HCT116 (cell line): ENCODE data around the gene NKX1-1. TPM values are rescaled to one million over a fixed set of nuclear protein-coding genes. Genes with fewer than 3 reads are reported as not detected.

Source experiments
- ATAC-seq: fragments of 200-7000 bp; cut with Tn5 transposase; 2 replicates; pipeline ENCODE4 v1.9.1; 2020; ENCODE audit warnings: mild to moderate bottlenecking, moderate library complexity
- BruUV-seq: library from RNA; stranded (reverse); fragments of 400-500 nt; replicated peaks from 2 replicates; lab custom pipeline; 2021; lab: Mats Ljungman, UMichigan
- CTCF ChIA-PET: fragments of 300-600 bp; sonication (Branson Sonifier 250); formaldehyde crosslinking; loops from one replicate; lab custom pipeline; 2021; ENCODE audit warnings: antibody characterized with exemption; lab: Charles Lee
- POLR2A ChIA-PET: fragments of 300-600, 350-600 bp; sonication (Branson Sonifier 250); formaldehyde crosslinking; loops from one replicate; lab custom pipeline; 2021; ENCODE audit warnings: antibody characterized with exemption; lab: Charles Lee
- RAD21 ChIA-PET, 2 experiments: fragments of 300-600 bp; sonication (Branson Sonifier 250); formaldehyde crosslinking; loops; one replicate each; lab custom pipeline; 2023; ENCODE audit warnings: low total read pairs in 2 of 2; ENCODE audit not compliant: uncharacterized antibody in 2 of 2, unreplicated experiment in 2 of 2, low non-redundant PET in 1 of 2; lab: Charles Lee
- DNase-seq: peaks from one replicate; pipeline ENCODE4 v3.0.0-alpha.2; 2010; ENCODE audit warnings: low read depth, low spot score
- H2AFZ ChIP-seq: fragments of 200-600 bp; shearing (Covaris generic), sonication (generic); 2 replicates; pipeline ENCODE4 v1.6.1; 2017; ENCODE audit warnings: low read depth, mixed run types, mixed read lengths, antibody characterized with exemption, low read length; ENCODE audit not compliant: poor library complexity, severe bottlenecking
- H3K27ac ChIP-seq: 2 replicates; pipeline ENCODE4 v1.5.1; 2012; ENCODE audit warnings: low read depth, low read length
- H3K27me3 ChIP-seq: fragments of 200-600 bp; sonication (generic); 2 replicates; pipeline ENCODE4 v1.6.1; 2016; ENCODE audit warnings: mixed run types, low read length, mixed read lengths; ENCODE audit not compliant: insufficient read depth
- H3K36me3 ChIP-seq, 2 experiments: fragments of 200-500 bp in 1 of 2; fragments of 200-600 bp in 1 of 2; sonication (Bioruptor generic) in 1 of 2; sonication (generic) in 1 of 2; 2 replicates each; pipeline versions ENCODE4 v1.5.1 to v1.6.1; 2014 to 2016; ENCODE audit warnings: low read length in 2 of 2, inconsistent platforms in 1 of 2, mixed read lengths in 1 of 2, mixed run types in 1 of 2; ENCODE audit not compliant: insufficient read depth in 2 of 2, control insufficient read depth in 1 of 2
- H3K4me1 ChIP-seq, 2 experiments: fragments of 200-600 bp in 1 of 2; sonication (generic) in 1 of 2; 2 replicates each; pipeline versions ENCODE4 v1.5.1 to v1.6.1; 2012 to 2017; ENCODE audit warnings: low read length in 2 of 2, inconsistent platforms in 1 of 2, mild to moderate bottlenecking in 1 of 2, mixed read lengths in 1 of 2, mixed run types in 1 of 2, moderate library complexity in 1 of 2; ENCODE audit not compliant: insufficient read depth in 2 of 2, control insufficient read depth in 1 of 2
- H3K4me2 ChIP-seq: fragments of 200-600 bp; sonication (generic); 2 replicates; pipeline ENCODE4 v1.6.1; 2017; ENCODE audit warnings: mixed run types, low read length, mixed read lengths
- H3K4me3 ChIP-seq, 2 experiments: fragments of 200-600 bp in 1 of 2; sonication (generic) in 1 of 2; replicated peaks in 1 of 2; 2 replicates each; pipeline ENCODE4 v1.5.1; 2011 to 2016; ENCODE audit warnings: low read length in 2 of 2, control low read depth in 1 of 2, low read depth in 1 of 2, mild to moderate bottlenecking in 1 of 2, mixed read lengths in 1 of 2, mixed run types in 1 of 2
- H3K79me2 ChIP-seq: fragments of 200-600 bp; sonication (generic); 2 replicates; pipeline ENCODE4 v1.6.1; 2017; ENCODE audit warnings: mild to moderate bottlenecking, mixed run types, low read length, moderate library complexity, mixed read lengths; ENCODE audit not compliant: insufficient read depth
- H3K9ac ChIP-seq: fragments of 200-600 bp; sonication (generic); 2 replicates; pipeline ENCODE4 v1.6.1; 2016; ENCODE audit warnings: low read length, mixed read lengths
- H3K9me2 ChIP-seq: fragments of 200-600 bp; sonication (generic), shearing (Covaris generic); 2 replicates; pipeline ENCODE4 v1.6.1; 2017; ENCODE audit warnings: mixed run types, mild to moderate bottlenecking, moderate library complexity; ENCODE audit not compliant: insufficient read depth
- H3K9me3 ChIP-seq, 2 experiments: fragments of 200-500 bp in 1 of 2; fragments of 200-600 bp in 1 of 2; sonication (Bioruptor generic) in 1 of 2; sonication (generic) in 1 of 2; 2 replicates each; pipeline ENCODE4 v1.6.1; 2014 to 2017; ENCODE audit warnings: low read length in 2 of 2, mixed read lengths in 2 of 2, inconsistent platforms in 1 of 2, low read depth in 1 of 2, mild to moderate bottlenecking in 1 of 2, mixed run types in 1 of 2, moderate library complexity in 1 of 2; ENCODE audit not compliant: control insufficient read depth in 1 of 2, insufficient read depth in 1 of 2
- H4K20me1 ChIP-seq: fragments of 200-600 bp; sonication (generic), shearing (Covaris generic); 2 replicates; pipeline ENCODE4 v1.6.1; 2017; ENCODE audit warnings: mixed run types, mild to moderate bottlenecking, moderate library complexity; ENCODE audit not compliant: insufficient read depth
- ATF3 ChIP-seq: IDR thresholded peaks from 2 replicates; pipeline ENCODE4 v1.6.1; 2012
- CBX3 ChIP-seq: IDR thresholded peaks from 2 replicates; pipeline ENCODE4 v1.6.1; 2012; ENCODE audit warnings: low read depth
- CEBPB ChIP-seq: IDR thresholded peaks from 2 replicates; pipeline ENCODE4 v1.6.1; 2012; ENCODE audit warnings: low read depth
- EGR1 ChIP-seq: IDR thresholded peaks from 2 replicates; pipeline ENCODE4 v1.6.1; 2012; ENCODE audit warnings: low read depth
- ELF1 ChIP-seq: IDR thresholded peaks from 2 replicates; pipeline ENCODE4 v1.6.1; 2012; ENCODE audit warnings: low read depth, borderline replicate concordance
- EZH2 ChIP-seq: fragments of 200-600 bp; sonication (generic); IDR thresholded peaks from 2 replicates; pipeline ENCODE4 v1.6.1; 2017; ENCODE audit warnings: antibody characterized with exemption, mixed run types
- EZH2phosphoT487 ChIP-seq: fragments of 200-600 bp; IDR thresholded peaks from 2 replicates; pipeline ENCODE4 v1.6.1; 2018; ENCODE audit warnings: antibody characterized with exemption, borderline replicate concordance
- FOSL1 ChIP-seq: IDR thresholded peaks from 2 replicates; pipeline ENCODE4 v1.6.1; 2012; ENCODE audit warnings: low read depth
- JUND ChIP-seq: IDR thresholded peaks from 2 replicates; pipeline ENCODE4 v1.6.1; 2012
- POLR2A ChIP-seq: IDR thresholded peaks from 2 replicates; pipeline ENCODE4 v1.7.0; 2011; ENCODE audit warnings: borderline replicate concordance; ENCODE audit not compliant: insufficient read depth, insufficient read length; ENCODE audit errors: extremely low read depth
- RAD21 ChIP-seq: IDR thresholded peaks from 2 replicates; pipeline ENCODE4 v1.6.1; 2012; ENCODE audit warnings: low read depth, mild to moderate bottlenecking
- REST ChIP-seq: IDR thresholded peaks from 2 replicates; pipeline ENCODE4 v1.6.1; 2012; ENCODE audit warnings: low read depth
- SIN3A ChIP-seq: IDR thresholded peaks from 2 replicates; pipeline ENCODE4 v1.6.1; 2012; ENCODE audit warnings: low read depth
- SRF ChIP-seq: IDR thresholded peaks from 2 replicates; pipeline ENCODE4 v1.6.1; 2012; ENCODE audit warnings: low read depth
- YY1 ChIP-seq: IDR thresholded peaks from 2 replicates; pipeline ENCODE4 v1.6.1; 2011; ENCODE audit warnings: low read length, low read depth, moderate library complexity, mild to moderate bottlenecking; ENCODE audit not compliant: insufficient replicate concordance; ENCODE audit errors: extremely low read depth
- ZFX ChIP-seq: fragments of 450-650 bp; IDR thresholded peaks from 2 replicates; pipeline ENCODE4 v1.6.1; 2017
- ZNF274 ChIP-seq: fragments of 200-500 bp; sonication (Bioruptor generic); IDR thresholded peaks from 2 replicates; pipeline ENCODE4 v1.6.1; 2014; ENCODE audit warnings: mild to moderate bottlenecking, low read depth, low read length, inconsistent platforms
- intact Hi-C: fragments of 100-400 bp; cut with micrococcal nuclease; formaldehyde crosslinking; loops from 2 replicates; pipeline ENCODE4 v1.10.0; 2022
- total RNA-seq: library from RNA; stranded (reverse); gene quantifications from one replicate; pipeline ENCODE4 v1.2.1, GENCODE V29; 2021; ENCODE audit not compliant: unreplicated experiment
- TF ChIP-seq, protein P1 (sequence below): IDR thresholded peaks from 2 replicates; pipeline ENCODE4 v1.6.1; 2012
- TF ChIP-seq, protein P2 (sequence below), 3 experiments: fragments of 200-600 bp in 1 of 3; sonication (generic) in 1 of 3; IDR thresholded peaks in 2 of 3; conservative IDR thresholded peaks in 1 of 3; 2 replicates each; pipeline ENCODE4 v1.5.1; 2012 to 2017; ENCODE audit warnings: low read depth in 2 of 3, low read length in 2 of 3, antibody characterized with exemption in 1 of 3, borderline replicate concordance in 1 of 3, control low read depth in 1 of 3, mild to moderate bottlenecking in 1 of 3, mixed read lengths in 1 of 3, mixed run types in 1 of 3, moderate library complexity in 1 of 3; ENCODE audit not compliant: insufficient read depth in 1 of 3

NKX1-1 gene
- total RNA-seq, 1 experiment from 2014 or later = not detected

DNA sequence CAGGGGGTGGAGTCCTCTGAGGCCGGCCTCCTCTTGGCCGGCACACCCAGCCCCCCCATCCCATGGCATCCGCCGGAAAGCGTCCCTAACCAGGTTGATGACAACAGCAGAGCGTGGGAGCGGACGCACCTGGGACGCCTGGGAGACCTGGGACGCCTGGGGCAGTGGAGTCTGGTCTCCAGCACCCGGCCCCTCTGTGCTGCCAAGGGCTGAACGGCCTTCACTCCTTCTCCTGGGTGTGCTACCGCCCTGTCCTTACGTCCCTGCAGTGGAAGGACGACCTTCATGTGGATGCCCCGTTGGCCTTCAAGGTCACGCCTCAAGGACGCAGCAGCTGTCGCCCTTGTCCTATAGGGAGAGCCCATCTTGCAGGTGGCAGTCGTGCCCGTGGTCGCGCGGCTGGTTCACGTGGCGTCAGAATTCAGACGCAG lies 26.9 kb downstream of the NKX1-1 start:
- intact Hi-C loops = no loop called here
- Histone ChIP-seq H3K4me3 (no peak overlapping the region), H3K9ac (no peak overlapping the region), H4K20me1 (no peaks in the 10 kb centered on the region), H3K79me2 (no peaks in the 10 kb centered on the region), H3K27ac (no peak overlapping the region), H3K4me2 (no peak overlapping the region), H3K4me1 (no peaks in the 10 kb centered on the region), H2AFZ (no peak overlapping the region), H3K9me3 (no peaks in the 10 kb centered on the region), H3K9me2 (no peaks in the 10 kb centered on the region), H3K36me3 (no peaks in the 10 kb centered on the region; a peak in 1 of 4 replicates), H3K27me3 (no peaks in the 10 kb centered on the region)
- ChIA-PET POLR2A (no interaction called here), RAD21 (no interaction called here), CTCF (no interaction called here)
- ATAC-seq (no peak), DNase-seq (no peak)
- BruUV-seq = no TSS peak
- TF ChIP-seq EGR1 = no peak
- no peak for TF ChIP-seq ATF3
- no peak for TF ChIP-seq ELF1
- no peak for TF ChIP-seq POLR2A
- no peak for TF ChIP-seq CEBPB
- no peak for TF ChIP-seq EZH2phosphoT487
- no peak for TF ChIP-seq ZNF274
- TF ChIP-seq SIN3A = no peak
- no peak for TF ChIP-seq JUND
- TF ChIP-seq CBX3 = no peak
- TF ChIP-seq YY1 = no peak
- TF ChIP-seq, protein P1, sequence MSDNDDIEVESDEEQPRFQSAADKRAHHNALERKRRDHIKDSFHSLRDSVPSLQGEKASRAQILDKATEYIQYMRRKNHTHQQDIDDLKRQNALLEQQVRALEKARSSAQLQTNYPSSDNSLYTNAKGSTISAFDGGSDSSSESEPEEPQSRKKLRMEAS = no peak
- TF ChIP-seq ZFX = no peak
- TF ChIP-seq, protein P2, sequence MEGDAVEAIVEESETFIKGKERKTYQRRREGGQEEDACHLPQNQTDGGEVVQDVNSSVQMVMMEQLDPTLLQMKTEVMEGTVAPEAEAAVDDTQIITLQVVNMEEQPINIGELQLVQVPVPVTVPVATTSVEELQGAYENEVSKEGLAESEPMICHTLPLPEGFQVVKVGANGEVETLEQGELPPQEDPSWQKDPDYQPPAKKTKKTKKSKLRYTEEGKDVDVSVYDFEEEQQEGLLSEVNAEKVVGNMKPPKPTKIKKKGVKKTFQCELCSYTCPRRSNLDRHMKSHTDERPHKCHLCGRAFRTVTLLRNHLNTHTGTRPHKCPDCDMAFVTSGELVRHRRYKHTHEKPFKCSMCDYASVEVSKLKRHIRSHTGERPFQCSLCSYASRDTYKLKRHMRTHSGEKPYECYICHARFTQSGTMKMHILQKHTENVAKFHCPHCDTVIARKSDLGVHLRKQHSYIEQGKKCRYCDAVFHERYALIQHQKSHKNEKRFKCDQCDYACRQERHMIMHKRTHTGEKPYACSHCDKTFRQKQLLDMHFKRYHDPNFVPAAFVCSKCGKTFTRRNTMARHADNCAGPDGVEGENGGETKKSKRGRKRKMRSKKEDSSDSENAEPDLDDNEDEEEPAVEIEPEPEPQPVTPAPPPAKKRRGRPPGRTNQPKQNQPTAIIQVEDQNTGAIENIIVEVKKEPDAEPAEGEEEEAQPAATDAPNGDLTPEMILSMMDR (IDR thresholded peaks at IDR 0.05 in 2 of 3, conservative IDR thresholded peaks at IDR 0.05 in 1 of 3; ENCODE audit: borderline replicate concordance in 1 of 3, insufficient read depth in 1 of 3, low read depth in 2 of 3, low read length in 2 of 3) = no peak
- TF ChIP-seq REST = no peak
- no peak for TF ChIP-seq RAD21
- TF ChIP-seq FOSL1 = no peak
- TF ChIP-seq SRF = no peak
- TF ChIP-seq EZH2 = no peak
